Measurements from ENCODE around the gene C11orf54.

DNA sequence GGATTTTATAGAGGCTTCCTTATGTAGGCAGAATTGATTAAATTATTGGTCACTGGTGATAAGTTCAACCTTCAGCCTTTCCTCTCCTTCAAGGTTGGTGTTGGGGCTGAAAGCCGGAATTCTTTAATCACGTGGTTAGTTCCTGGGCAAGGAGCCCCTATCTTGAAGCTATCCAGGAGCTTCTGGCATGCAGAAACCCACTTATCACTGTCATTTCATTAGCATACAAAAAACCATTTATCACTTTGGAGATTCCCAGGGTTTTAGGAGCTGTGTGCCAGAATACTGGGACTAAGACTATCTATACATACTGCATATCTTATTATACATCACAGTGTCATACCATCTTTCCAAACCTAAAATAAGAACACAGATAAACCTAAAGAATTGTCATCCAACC is 24.1 kb downstream of the C11orf54 start:
- TF ChIP-seq, protein P1, sequence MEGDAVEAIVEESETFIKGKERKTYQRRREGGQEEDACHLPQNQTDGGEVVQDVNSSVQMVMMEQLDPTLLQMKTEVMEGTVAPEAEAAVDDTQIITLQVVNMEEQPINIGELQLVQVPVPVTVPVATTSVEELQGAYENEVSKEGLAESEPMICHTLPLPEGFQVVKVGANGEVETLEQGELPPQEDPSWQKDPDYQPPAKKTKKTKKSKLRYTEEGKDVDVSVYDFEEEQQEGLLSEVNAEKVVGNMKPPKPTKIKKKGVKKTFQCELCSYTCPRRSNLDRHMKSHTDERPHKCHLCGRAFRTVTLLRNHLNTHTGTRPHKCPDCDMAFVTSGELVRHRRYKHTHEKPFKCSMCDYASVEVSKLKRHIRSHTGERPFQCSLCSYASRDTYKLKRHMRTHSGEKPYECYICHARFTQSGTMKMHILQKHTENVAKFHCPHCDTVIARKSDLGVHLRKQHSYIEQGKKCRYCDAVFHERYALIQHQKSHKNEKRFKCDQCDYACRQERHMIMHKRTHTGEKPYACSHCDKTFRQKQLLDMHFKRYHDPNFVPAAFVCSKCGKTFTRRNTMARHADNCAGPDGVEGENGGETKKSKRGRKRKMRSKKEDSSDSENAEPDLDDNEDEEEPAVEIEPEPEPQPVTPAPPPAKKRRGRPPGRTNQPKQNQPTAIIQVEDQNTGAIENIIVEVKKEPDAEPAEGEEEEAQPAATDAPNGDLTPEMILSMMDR (conservative IDR thresholded peaks at IDR 0.05; ENCODE audit: low read length) = no peak
- no peak for TF ChIP-seq EZH2phosphoT487 (IDR thresholded peaks at IDR 0.05; ENCODE audit: borderline replicate concordance)
